SK-N-SH treated with all-trans-retinoic acid at 6 μM for 48 hours (cell line): ENCODE results near the gene PCDHB4.
"Not testable (repeated sequence)": the region's sequence is repeated elsewhere in the genome, so short reads cannot be mapped to it uniquely, and the experiment has no call there.

ENCODE experiments used
- ATAC-seq: fragments of 200-7000 bp; cut with Tn5 transposase; 3 replicates; pipeline ENCODE4 v1.9.1; 2020; ENCODE audit warnings: mild to moderate bottlenecking, moderate library complexity
- ARNTL ChIP-seq: fragments of 450-650 bp; formaldehyde crosslinking; IDR thresholded peaks from 2 replicates; pipeline ENCODE4 v1.5.0; 2020; ENCODE audit warnings: low read depth, mild to moderate bottlenecking, moderate library complexity, borderline replicate concordance
- BACH2 ChIP-seq: fragments of 250-450 bp; sonication (Bioruptor Pico); IDR thresholded peaks from 2 replicates; pipeline ENCODE4 v1.9.0; 2021; ENCODE audit warnings: mild to moderate bottlenecking, borderline replicate concordance
- CSDC2 ChIP-seq: fragments of 250-450 bp; sonication (Bioruptor Pico); IDR thresholded peaks from 2 replicates; pipeline ENCODE4 v1.5.0; 2020; ENCODE audit warnings: mild to moderate bottlenecking, moderate library complexity
- CSRNP3 ChIP-seq: fragments of 250-450 bp; sonication (Bioruptor Pico); IDR thresholded peaks from 2 replicates; pipeline ENCODE4 v1.5.1; 2021; ENCODE audit warnings: mild to moderate bottlenecking, moderate library complexity
- ESRRG ChIP-seq: fragments of 250-450 bp; sonication (Bioruptor Pico); IDR thresholded peaks from 2 replicates; pipeline ENCODE4 v1.6.1; 2021; ENCODE audit warnings: mild to moderate bottlenecking
- GLIS3 ChIP-seq: fragments of 250-450 bp; sonication (Bioruptor Pico); IDR thresholded peaks from 2 replicates; pipeline ENCODE4 v1.5.0; 2020; ENCODE audit warnings: mild to moderate bottlenecking, moderate library complexity
- ISL1 ChIP-seq: fragments of 250-450 bp; sonication (Bioruptor Pico); IDR thresholded peaks from 2 replicates; pipeline ENCODE4 v2.1.2; 2022; ENCODE audit warnings: mild to moderate bottlenecking, moderate library complexity
- OSR1 ChIP-seq: fragments of 250-450 bp; sonication (Bioruptor Pico); IDR thresholded peaks from 2 replicates; pipeline ENCODE4 v1.8.0; 2022; ENCODE audit warnings: moderate library complexity, mild to moderate bottlenecking, inconsistent platforms
- RARB ChIP-seq: fragments of 250-450 bp; sonication (Bioruptor Pico); IDR thresholded peaks from 2 replicates; pipeline ENCODE4 v1.8.0; 2021; ENCODE audit warnings: mild to moderate bottlenecking, moderate library complexity
- SNAI2 ChIP-seq: fragments of 250-450 bp; sonication (Bioruptor Pico); IDR thresholded peaks from 2 replicates; pipeline ENCODE4 v1.5.0; 2020; ENCODE audit warnings: mild to moderate bottlenecking, moderate library complexity
- TCF4 ChIP-seq: fragments of 250-450 bp; sonication (Bioruptor Pico); IDR thresholded peaks from 2 replicates; pipeline ENCODE4 v1.8.0; 2021; ENCODE audit warnings: mild to moderate bottlenecking, moderate library complexity, borderline replicate concordance
- TOX ChIP-seq: fragments of 250-450 bp; sonication (Bioruptor Pico); IDR thresholded peaks from 2 replicates; pipeline ENCODE4 v1.8.0; 2021; ENCODE audit warnings: mild to moderate bottlenecking, moderate library complexity, borderline replicate concordance
- ZFP3 ChIP-seq: fragments of 250-450 bp; sonication (Bioruptor Pico); IDR thresholded peaks from 2 replicates; pipeline ENCODE4 v1.5.0; 2020; ENCODE audit warnings: mild to moderate bottlenecking, moderate library complexity
- ZFP30 ChIP-seq: fragments of 450-650 bp; formaldehyde crosslinking; IDR thresholded peaks from 2 replicates; pipeline ENCODE4 v1.5.0; 2022; ENCODE audit warnings: mild to moderate bottlenecking, moderate library complexity
- ZNF565 ChIP-seq: fragments of 450-650 bp; formaldehyde crosslinking; conservative IDR thresholded peaks from 2 replicates; pipeline ENCODE4 v1.5.0; 2020; ENCODE audit warnings: low read depth, mild to moderate bottlenecking, moderate library complexity
- ZNF70 ChIP-seq: fragments of 450-650 bp; formaldehyde crosslinking; IDR thresholded peaks from 2 replicates; pipeline ENCODE4 v1.5.0; 2020; ENCODE audit warnings: mild to moderate bottlenecking, moderate library complexity
- ZNF8 ChIP-seq: fragments of 450-650 bp; formaldehyde crosslinking; IDR thresholded peaks from 2 replicates; pipeline ENCODE4 v1.5.0; 2020; ENCODE audit warnings: mild to moderate bottlenecking, moderate library complexity
- TF ChIP-seq, protein P1 (sequence below): fragments of 250-450 bp; sonication (Bioruptor Pico); IDR thresholded peaks from 2 replicates; pipeline ENCODE4 v1.5.0; 2020; ENCODE audit warnings: mild to moderate bottlenecking, moderate library complexity
- TF ChIP-seq, protein P2 (sequence below): fragments of 250-450 bp; sonication (Bioruptor Pico); IDR thresholded peaks from 2 replicates; pipeline ENCODE4 v1.5.1; 2020; ENCODE audit warnings: low read depth, mild to moderate bottlenecking, moderate library complexity

Gene PCDHB4

GRCh38 chr5:141102471-141102870, 19.1 kb upstream of the PCDHB4 start:
- not testable (repeated sequence) for ATAC-seq

- TF ChIP-seq ISL1 (no peak), CSRNP3 (CRISPR knock-in tag) (no peak), OSR1 (no peak), TOX (CRISPR knock-in tag) (no peak), SNAI2 (CRISPR knock-in tag) (no peak), ZFP3 (CRISPR knock-in tag) (no peak)
- TF ChIP-seq, protein P1, sequence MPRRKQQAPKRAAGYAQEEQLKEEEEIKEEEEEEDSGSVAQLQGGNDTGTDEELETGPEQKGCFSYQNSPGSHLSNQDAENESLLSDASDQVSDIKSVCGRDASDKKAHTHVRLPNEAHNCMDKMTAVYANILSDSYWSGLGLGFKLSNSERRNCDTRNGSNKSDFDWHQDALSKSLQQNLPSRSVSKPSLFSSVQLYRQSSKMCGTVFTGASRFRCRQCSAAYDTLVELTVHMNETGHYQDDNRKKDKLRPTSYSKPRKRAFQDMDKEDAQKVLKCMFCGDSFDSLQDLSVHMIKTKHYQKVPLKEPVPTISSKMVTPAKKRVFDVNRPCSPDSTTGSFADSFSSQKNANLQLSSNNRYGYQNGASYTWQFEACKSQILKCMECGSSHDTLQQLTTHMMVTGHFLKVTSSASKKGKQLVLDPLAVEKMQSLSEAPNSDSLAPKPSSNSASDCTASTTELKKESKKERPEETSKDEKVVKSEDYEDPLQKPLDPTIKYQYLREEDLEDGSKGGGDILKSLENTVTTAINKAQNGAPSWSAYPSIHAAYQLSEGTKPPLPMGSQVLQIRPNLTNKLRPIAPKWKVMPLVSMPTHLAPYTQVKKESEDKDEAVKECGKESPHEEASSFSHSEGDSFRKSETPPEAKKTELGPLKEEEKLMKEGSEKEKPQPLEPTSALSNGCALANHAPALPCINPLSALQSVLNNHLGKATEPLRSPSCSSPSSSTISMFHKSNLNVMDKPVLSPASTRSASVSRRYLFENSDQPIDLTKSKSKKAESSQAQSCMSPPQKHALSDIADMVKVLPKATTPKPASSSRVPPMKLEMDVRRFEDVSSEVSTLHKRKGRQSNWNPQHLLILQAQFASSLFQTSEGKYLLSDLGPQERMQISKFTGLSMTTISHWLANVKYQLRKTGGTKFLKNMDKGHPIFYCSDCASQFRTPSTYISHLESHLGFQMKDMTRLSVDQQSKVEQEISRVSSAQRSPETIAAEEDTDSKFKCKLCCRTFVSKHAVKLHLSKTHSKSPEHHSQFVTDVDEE: no peak
- TF ChIP-seq, protein P2, sequence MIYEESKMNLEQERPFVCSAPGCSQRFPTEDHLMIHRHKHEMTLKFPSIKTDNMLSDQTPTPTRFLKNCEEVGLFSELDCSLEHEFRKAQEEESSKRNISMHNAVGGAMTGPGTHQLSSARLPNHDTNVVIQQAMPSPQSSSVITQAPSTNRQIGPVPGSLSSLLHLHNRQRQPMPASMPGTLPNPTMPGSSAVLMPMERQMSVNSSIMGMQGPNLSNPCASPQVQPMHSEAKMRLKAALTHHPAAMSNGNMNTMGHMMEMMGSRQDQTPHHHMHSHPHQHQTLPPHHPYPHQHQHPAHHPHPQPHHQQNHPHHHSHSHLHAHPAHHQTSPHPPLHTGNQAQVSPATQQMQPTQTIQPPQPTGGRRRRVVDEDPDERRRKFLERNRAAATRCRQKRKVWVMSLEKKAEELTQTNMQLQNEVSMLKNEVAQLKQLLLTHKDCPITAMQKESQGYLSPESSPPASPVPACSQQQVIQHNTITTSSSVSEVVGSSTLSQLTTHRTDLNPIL (CRISPR knock-in tag): no peak
- no peak for ATAC-seq
Observed at GRCh38 chr5:141105350-141105749, 16.3 kb upstream of the PCDHB4 start.

- TF ChIP-seq GLIS3 (CRISPR knock-in tag) (no peak), TOX (CRISPR knock-in tag) (no peak), ESRRG (CRISPR knock-in tag) (no peak), CSDC2 (CRISPR knock-in tag) (no peak), TCF4 (CRISPR knock-in tag) (no peak), ZNF70 (CRISPR knock-in tag) (no peak), CSRNP3 (CRISPR knock-in tag) (no peak), ZNF8 (CRISPR knock-in tag) (no peak), RARB (CRISPR knock-in tag) (no peak), ISL1 (no peak), ZNF565 (CRISPR knock-in tag) (no peak)
- TF ChIP-seq, protein P1: no peak
- no peak for ATAC-seq
Observed at GRCh38 chr5:141119250-141119649, 2.4 kb upstream of the PCDHB4 start.

DNA sequence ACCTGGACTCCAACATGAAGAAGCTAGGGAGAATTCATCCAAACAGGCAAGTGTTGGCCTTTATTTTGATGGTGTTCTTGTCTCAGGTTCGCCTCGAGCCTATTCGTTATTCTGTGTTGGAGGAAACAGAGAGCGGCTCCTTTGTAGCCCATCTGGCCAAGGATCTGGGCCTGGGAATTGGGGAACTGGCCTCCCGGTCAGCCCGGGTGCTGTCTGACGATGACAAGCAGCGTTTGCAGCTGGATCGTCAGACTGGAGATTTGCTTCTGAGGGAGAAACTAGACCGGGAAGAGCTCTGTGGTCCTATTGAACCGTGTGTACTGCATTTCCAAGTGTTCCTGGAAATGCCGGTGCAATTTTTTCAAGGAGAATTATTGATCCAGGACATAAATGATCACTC, 367 bp downstream of the PCDHB4 start:
- ATAC-seq: no peak; the same call in 2 of the 3 replicates
- TF ChIP-seq ARNTL (CRISPR knock-in tag): no peak
- TF ChIP-seq BACH2 (CRISPR knock-in tag): no peak
- TF ChIP-seq CSRNP3 (CRISPR knock-in tag): no peak
- TF ChIP-seq, protein P2 (CRISPR knock-in tag): no peak
- no peak for TF ChIP-seq ZNF8 (CRISPR knock-in tag)
- TF ChIP-seq CSDC2 (CRISPR knock-in tag): no peak
- TF ChIP-seq GLIS3 (CRISPR knock-in tag): no peak
- no peak for TF ChIP-seq ISL1
- TF ChIP-seq ZFP30 (CRISPR knock-in tag): no peak
- TF ChIP-seq ZNF70 (CRISPR knock-in tag): no peak
- no peak for TF ChIP-seq TCF4 (CRISPR knock-in tag)
- TF ChIP-seq OSR1: no peak
- TF ChIP-seq TOX (CRISPR knock-in tag): no peak
- TF ChIP-seq ESRRG (CRISPR knock-in tag): no peak
- no peak for TF ChIP-seq RARB (CRISPR knock-in tag)

- ATAC-seq: not testable (repeated sequence)
Observed at GRCh38 chr5:141123396-141124135, 1.9 kb downstream of the PCDHB4 start.
